GM18861 (cell line): ENCODE measurements around the gene COQ5.

Experiments
- ATAC-seq: cut with Tn5 transposase; IDR thresholded peaks from one replicate; pipeline ENCODE4 v1.9.1; 2021; ENCODE audit not compliant: unreplicated experiment

COQ5 gene

GRCh38 chr12:120485961-120486881, 42.7 kb downstream of the COQ5 start:
- ATAC-seq = no peak

GRCh38 chr12:120483621-120484020, 45.3 kb downstream of the COQ5 start:
- no peak for ATAC-seq

- no peak for ATAC-seq
Measured at GRCh38 chr12:120481022-120481767, 47.8 kb downstream of the COQ5 start.

GRCh38 chr12:120480211-120480610, 48.7 kb downstream of the COQ5 start:
- ATAC-seq = no peak

- ATAC-seq = no peak
Measured at GRCh38 chr12:120479458-120479857, 49.5 kb downstream of the COQ5 start.

GRCh38 chr12:120475643-120476042, 53.3 kb downstream of the COQ5 start:
- ATAC-seq = no peak

GRCh38 chr12:120474616-120474960, 54.4 kb downstream of the COQ5 start:
- ATAC-seq = no peak

- no peak for ATAC-seq
Measured at GRCh38 chr12:120473807-120474615, 54.9 kb downstream of the COQ5 start.

- ATAC-seq = no peak
Measured at GRCh38 chr12:120472521-120472920, 56.4 kb downstream of the COQ5 start.

- ATAC-seq = no peak
Measured at GRCh38 chr12:120470150-120470784, 58.7 kb downstream of the COQ5 start.

GRCh38 chr12:120469450-120470149, 59.4 kb downstream of the COQ5 start, which contains the start of gene SRSF9:
Gene SRSF9, minus strand, starts transcription at chr12:120469748. Its CDS starts 139 bp downstream, at chr12:120469609.
- peak; percentile 88 for ATAC-seq

GRCh38 chr12:120468821-120469449, 60.0 kb downstream of the COQ5 start:
- ATAC-seq = no peak

- no peak for ATAC-seq
Measured at GRCh38 chr12:120468325-120468820, 60.6 kb downstream of the COQ5 start.

GRCh38 chr12:120467439-120467838, 61.5 kb downstream of the COQ5 start:
- no peak for ATAC-seq

- no peak for ATAC-seq
Measured at GRCh38 chr12:120466560-120467315, 62.2 kb downstream of the COQ5 start.

GRCh38 chr12:120465756-120466155, 63.2 kb downstream of the COQ5 start:
- ATAC-seq = no peak

- no peak for ATAC-seq
Measured at GRCh38 chr12:120463712-120464111, 65.2 kb downstream of the COQ5 start.

GRCh38 chr12:120462099-120462640, 66.8 kb downstream of the COQ5 start:
- no peak for ATAC-seq
